GM19324 (cell line): ENCODE measurements around the gene GPR84.
A peak's percentile ranks its signal among the peaks of the same experiment; 100 is the strongest.

Experiments
- ATAC-seq: cut with Tn5 transposase; IDR thresholded peaks from one replicate; pipeline ENCODE4 v1.9.1; 2021; ENCODE audit warnings: mild to moderate bottlenecking, moderate library complexity; ENCODE audit not compliant: unreplicated experiment, low FRiP score

The GPR84 gene

GRCh38 chr12:54364413-54364812 is at the start of gene GPR84:
Gene GPR84 (minus strand): TSS chr12:54364486. CDS start chr12:54363851, 635 bp downstream.
- ATAC-seq = no peak

- ATAC-seq = no peak
Observed at GRCh38 chr12:54413284-54414190, 49.3 kb upstream of the GPR84 start.

- ATAC-seq = no peak
Observed at GRCh38 chr12:54412786-54413185, 48.5 kb upstream of the GPR84 start.

DNA sequence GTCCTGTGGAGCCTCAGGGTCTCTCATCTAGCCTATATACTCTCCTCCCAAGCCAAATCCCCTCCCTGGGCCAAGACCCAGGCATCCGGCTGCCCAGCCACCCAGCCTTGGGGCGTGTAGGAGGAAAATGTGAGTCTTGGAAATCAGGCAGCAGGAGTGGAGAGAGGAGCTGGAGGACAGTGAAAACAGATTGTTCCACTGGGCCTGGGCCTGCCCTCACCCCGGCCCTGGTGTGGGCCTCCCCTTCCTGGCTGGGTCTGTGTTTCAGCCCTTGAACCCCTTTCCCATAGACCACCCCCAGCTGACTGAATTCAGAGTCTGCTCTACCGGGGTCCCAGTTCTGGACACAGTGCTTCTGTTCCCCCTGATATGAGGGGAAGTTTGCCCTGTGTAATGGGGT is 48.1 kb upstream of the GPR84 start:
- no peak for ATAC-seq

DNA sequence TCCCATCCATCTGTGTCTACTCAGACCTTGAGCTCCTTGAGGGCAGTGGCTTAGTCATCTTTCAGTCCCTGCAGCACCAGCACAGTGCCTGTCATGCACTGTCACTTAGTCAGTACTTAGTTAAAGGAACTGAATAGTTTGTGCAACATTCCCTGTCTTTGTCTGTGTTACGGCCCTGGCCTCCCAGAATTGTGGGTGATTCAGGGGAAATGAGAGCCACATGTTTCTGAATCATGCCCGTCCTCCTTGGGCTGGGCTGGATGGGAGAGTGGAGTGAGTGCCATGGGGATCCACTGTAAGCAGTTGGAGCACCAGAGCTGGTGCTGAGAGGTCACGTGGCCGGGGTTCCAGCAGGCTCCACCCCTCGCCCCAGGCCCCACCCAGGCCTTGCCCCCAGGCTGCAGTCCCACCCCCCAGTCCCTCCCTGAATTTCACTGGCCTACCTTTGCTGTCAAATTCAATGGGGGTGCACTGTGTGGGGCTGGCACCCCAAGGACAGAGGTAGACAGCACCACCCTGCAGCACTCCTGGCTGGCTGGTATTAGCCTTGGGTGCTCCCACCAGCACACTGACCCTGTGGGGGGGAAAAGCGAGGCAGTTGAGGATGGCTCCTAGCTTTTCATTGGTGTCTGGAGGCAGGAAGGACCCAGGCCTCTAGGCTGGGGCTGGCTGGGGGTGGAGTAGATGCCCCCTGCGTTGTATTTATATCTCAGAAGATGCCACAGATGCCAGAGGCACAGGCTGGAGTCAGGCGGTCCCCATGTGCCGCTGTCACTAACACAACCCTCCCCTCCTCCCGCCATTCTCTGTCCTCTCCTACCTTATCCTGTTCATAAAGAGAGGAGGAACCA is 47.3 kb upstream of the GPR84 start:
- ATAC-seq = no peak

- no peak for ATAC-seq
Observed at GRCh38 chr12:54409267-54409666, 45.0 kb upstream of the GPR84 start.

GRCh38 chr12:54407183-54407905 is 43.1 kb upstream of the GPR84 start:
- no peak for ATAC-seq

GRCh38 chr12:54405573-54405972 is 41.3 kb upstream of the GPR84 start:
- ATAC-seq = no peak

GRCh38 chr12:54405106-54405505 is 40.8 kb upstream of the GPR84 start:
- ATAC-seq = no peak

- no peak for ATAC-seq
Observed at GRCh38 chr12:54404061-54405004, 40.0 kb upstream of the GPR84 start.

GRCh38 chr12:54401119-54401518 is 36.8 kb upstream of the GPR84 start:
- no peak for ATAC-seq

DNA sequence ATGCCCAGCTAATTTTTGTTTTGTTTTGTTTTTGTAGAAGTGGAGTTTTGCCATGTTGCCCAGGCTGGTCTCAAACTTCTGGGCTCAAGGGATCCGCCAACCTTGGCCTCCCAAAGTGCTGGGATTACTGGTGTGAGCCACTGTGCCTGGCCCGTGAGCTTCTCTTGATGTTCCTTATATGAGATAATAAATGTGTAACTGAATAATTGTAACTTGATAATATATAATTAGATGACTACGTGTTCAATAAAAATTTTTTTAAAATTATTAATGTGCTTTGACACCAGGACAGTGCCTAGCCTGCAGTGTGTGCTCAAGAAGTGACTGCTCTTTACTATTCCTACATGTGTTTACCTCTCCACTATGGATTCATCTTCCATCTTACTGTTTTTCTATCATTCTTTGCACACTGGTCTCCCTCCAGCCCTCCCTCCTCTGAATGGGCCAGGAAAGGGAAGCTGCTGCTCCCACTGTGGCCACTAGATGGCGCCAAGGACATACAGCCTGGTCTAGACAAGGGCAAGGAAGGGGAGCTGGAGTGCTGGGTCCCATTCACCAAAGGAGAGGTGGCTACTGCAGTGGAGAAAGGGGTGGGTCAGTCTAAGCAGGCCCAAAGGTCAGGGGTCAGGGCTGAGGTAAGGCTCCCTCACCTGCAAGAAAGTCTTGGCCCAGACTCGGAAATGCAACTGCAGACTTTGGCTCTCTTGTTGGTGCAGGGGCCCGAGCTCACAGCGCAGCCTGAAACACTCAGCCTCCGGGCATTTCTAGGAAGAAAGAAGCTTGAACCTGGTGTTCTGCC is 34.9 kb upstream of the GPR84 start:
- ATAC-seq = peak; percentile 59

GRCh38 chr12:54398218-54398617 is 33.9 kb upstream of the GPR84 start:
- ATAC-seq = no peak

GRCh38 chr12:54397157-54397556 is 32.9 kb upstream of the GPR84 start:
- ATAC-seq = no peak

DNA sequence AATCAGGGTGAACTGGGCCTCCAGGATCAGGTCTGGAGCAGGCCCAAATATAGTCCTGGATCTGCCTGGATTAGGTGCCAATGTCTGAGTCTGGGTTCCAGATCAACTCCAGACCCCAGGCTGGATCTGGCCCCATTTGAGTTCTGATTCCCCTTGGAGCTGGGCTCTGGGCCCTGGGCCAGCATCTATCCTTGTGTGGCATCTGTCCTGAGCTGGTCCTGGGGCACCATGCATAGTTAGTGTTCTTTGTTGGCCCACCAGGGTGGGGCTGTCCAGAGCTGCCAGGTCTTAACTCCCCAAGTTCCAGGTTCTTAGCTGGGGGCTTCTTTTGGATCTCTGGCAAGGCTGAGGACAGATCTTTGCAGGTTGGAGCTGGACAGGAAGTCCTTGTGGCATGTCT is 31.3 kb upstream of the GPR84 start:
- no peak for ATAC-seq

DNA sequence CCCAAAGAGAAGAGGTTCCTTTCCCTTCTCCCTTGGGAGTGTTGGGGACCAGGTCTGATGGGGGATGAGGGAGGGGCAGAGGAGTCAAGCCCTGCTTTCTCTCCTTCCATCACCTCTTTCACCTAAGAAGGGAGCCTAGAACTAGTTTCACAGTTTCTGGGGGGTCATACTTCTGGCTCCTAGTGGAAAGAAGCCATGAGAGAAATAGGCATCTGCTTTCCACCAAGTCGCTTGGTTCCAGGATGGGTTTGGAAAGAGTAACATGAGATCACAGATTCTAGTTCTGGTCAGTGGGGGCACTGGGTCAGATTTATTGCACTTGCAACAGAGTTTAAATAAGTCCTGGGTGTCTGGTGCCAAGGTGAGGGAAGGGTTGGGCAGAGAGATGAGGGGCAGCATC is 30.7 kb upstream of the GPR84 start:
- ATAC-seq = no peak

DNA sequence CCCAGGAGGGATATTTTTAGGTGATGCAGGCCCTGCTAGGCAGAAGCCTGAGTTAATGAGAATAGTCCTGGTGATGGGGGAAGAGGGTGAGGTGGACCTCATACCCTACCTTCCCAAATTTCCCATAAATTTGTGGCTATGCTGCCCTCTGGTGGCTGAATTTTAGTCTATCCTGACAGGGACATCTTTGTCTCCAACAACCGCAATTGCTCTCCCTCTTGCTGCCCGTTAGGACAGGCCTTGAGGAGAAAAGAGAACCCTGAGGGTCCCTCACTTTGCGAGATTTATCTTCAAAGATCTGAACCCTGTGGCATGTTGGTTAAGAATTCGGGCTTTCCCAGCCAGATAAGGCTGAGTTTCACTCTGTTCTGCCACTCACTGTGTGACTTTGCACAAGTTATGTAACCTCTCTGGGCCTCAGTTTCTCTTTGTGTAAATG is 30.0 kb upstream of the GPR84 start:
- ATAC-seq = no peak

- ATAC-seq = no peak
Observed at GRCh38 chr12:54393743-54394142, 29.5 kb upstream of the GPR84 start.

DNA sequence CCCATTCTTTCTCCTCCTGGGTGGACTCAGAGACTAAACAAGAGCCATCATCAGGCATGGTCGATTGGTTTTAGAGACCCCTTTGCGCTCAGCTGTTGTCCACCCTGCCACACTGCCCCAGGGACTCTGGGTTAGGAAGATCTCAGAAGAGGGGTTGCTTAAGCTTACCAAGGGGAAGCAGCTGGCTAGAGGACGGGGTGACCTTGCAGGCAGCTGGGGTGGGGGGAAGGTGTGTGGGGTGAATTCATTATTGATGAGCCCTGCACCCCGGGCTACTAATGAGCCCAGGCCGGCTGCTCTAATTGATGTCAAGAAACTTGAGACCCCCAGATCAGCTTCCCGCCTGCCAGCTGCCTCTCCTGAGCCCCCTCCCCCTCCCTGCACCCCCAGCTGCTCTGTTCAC is 28.9 kb upstream of the GPR84 start:
- no peak for ATAC-seq
